Peyer's patch (tissue), 4 donors: ENCODE results near the gene KCNQ5.

Source experiments
- POLR2A ChIP-seq, 2 donors: fragments of 450-650 bp; IDR thresholded peaks; one replicate each; pipeline ENCODE4 v1.5.1; 2017; ENCODE audit warnings: antibody characterized with exemption in 2 of 2, mild to moderate bottlenecking in 2 of 2, moderate library complexity in 2 of 2
- TF ChIP-seq, protein P1 (sequence below), 6 experiments: fragments of 450-650 bp in 4 of 6; fragments of 200-600 bp in 2 of 6; sonication (generic) in 1 of 6; IDR thresholded peaks; one replicate each; pipeline ENCODE4 v1.5.1; 2017 to 2019; ENCODE audit warnings: antibody characterized with exemption in 6 of 6, mild to moderate bottlenecking in 3 of 6, moderate library complexity in 1 of 6

DNA sequence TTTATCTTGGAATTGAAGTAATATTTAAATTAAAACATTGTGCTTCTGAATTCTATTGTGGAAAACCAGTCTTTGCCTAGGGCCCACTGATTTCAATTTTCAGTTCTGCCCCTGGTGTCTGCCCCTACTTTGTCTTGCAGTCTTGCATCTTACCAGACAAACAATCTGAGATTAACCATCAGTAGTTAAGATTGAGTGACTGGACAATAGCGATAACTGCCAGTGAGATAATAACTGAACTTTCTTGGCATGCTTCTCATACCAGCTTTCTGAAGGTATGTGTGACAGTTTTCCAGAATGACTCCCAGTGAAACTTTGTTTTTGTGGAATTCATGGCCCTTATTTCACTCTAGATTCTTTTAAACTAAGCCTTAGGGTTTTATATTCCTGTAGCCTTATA is 53.5 kb downstream of the KCNQ5 start:
- no peak for TF ChIP-seq POLR2A (IDR thresholded peaks at IDR 0.05)
- TF ChIP-seq, protein P1, sequence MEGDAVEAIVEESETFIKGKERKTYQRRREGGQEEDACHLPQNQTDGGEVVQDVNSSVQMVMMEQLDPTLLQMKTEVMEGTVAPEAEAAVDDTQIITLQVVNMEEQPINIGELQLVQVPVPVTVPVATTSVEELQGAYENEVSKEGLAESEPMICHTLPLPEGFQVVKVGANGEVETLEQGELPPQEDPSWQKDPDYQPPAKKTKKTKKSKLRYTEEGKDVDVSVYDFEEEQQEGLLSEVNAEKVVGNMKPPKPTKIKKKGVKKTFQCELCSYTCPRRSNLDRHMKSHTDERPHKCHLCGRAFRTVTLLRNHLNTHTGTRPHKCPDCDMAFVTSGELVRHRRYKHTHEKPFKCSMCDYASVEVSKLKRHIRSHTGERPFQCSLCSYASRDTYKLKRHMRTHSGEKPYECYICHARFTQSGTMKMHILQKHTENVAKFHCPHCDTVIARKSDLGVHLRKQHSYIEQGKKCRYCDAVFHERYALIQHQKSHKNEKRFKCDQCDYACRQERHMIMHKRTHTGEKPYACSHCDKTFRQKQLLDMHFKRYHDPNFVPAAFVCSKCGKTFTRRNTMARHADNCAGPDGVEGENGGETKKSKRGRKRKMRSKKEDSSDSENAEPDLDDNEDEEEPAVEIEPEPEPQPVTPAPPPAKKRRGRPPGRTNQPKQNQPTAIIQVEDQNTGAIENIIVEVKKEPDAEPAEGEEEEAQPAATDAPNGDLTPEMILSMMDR (IDR thresholded peaks at IDR 0.05), result no peak
